GM12878 (cell line): Measurements from ENCODE around the gene MYO1E. TPM values are rescaled to one million over a fixed set of nuclear protein-coding genes. Genes with fewer than 3 reads are reported as not detected.

Source experiments
- ATAC-seq: fragments of 200-7000 bp; cut with Tn5 transposase; 3 replicates; pipeline ENCODE4 v1.9.1; 2020; ENCODE audit warnings: mild to moderate bottlenecking, moderate library complexity
- BruUV-seq: library from RNA; stranded (reverse); fragments of 400-500 nt; replicated peaks from 2 replicates; lab custom pipeline; 2021; lab: Mats Ljungman, UMichigan
- CTCF ChIA-PET: fragments of 300-600 bp; sonication (Branson Sonifier 250); formaldehyde crosslinking; extraction: SDS; loops from one replicate; lab custom pipeline; 2021; ENCODE audit warnings: inconsistent platforms; lab: Yijun Ruan, JAX
- POLR2A ChIA-PET: fragments of 350-600 bp; formaldehyde crosslinking; extraction: SDS; loops from one replicate; lab custom pipeline; 2021; ENCODE audit warnings: inconsistent platforms; lab: Charles Lee
- RAD21 ChIA-PET: fragments of 300-600 bp; sonication (Branson Sonifier 250); formaldehyde crosslinking; loops from one replicate; lab custom pipeline; 2023; ENCODE audit warnings: antibody characterized with exemption; ENCODE audit not compliant: unreplicated experiment; lab: Charles Lee
- SMC1A ChIA-PET: fragments of 300-600 bp; sonication (Branson Sonifier 250); formaldehyde crosslinking; loops from one replicate; lab custom pipeline; 2023; ENCODE audit not compliant: unreplicated experiment, uncharacterized antibody; lab: Charles Lee
- DNase-seq: peaks from one replicate; pipeline ENCODE4 v3.0.0-alpha.2; 2011; ENCODE audit warnings: low read depth, low spot score
- FAIRE-seq: peaks from 3 replicates; lab custom pipeline; 2011; peaks lifted over from hg19 to GRCh38; lab: Jason Lieb, UNC
- H2AFZ ChIP-seq: 2 replicates; pipeline ENCODE4 v1.6.0; 2011; ENCODE audit warnings: low read depth, low read length, control low read depth; ENCODE audit not compliant: control insufficient read depth
- H3K27ac ChIP-seq: 2 replicates; pipeline ENCODE4 v1.5.1; 2011; ENCODE audit warnings: control low read depth; ENCODE audit not compliant: control insufficient read depth, insufficient read depth
- H3K27me3 ChIP-seq, 2 experiments: replicated peaks in 1 of 2; 2 replicates each; pipeline versions ENCODE4 v1.6.0 to v1.6.1; 2011; ENCODE audit warnings: low read length in 1 of 2; ENCODE audit not compliant: control insufficient read depth in 2 of 2, insufficient read depth in 2 of 2
- H3K36me3 ChIP-seq, 2 experiments: 2 replicates each; pipeline ENCODE4 v1.5.1; 2011; ENCODE audit warnings: low read length in 1 of 2; ENCODE audit not compliant: control insufficient read depth in 2 of 2, insufficient read depth in 2 of 2
- H3K4me1 ChIP-seq: 2 replicates; pipeline ENCODE4 v1.6.1; 2011; ENCODE audit warnings: mild to moderate bottlenecking, low read length, moderate library complexity, mixed read lengths; ENCODE audit not compliant: control insufficient read depth, insufficient read depth
- H3K4me2 ChIP-seq: 2 replicates; pipeline ENCODE4 v1.6.0; 2011; ENCODE audit warnings: control low read depth; ENCODE audit not compliant: control insufficient read depth, insufficient read depth
- H3K4me3 ChIP-seq: fragments of 200-600 bp; sonication (generic); 2 replicates; pipeline ENCODE4 v1.5.1; 2016
- H3K79me2 ChIP-seq: 2 replicates; pipeline ENCODE4 v1.6.0; 2011; ENCODE audit warnings: low read length; ENCODE audit not compliant: control insufficient read depth, insufficient read depth
- H3K9ac ChIP-seq: 2 replicates; pipeline ENCODE4 v1.8.0; 2011; ENCODE audit warnings: low read length, control low read depth, mixed read lengths; ENCODE audit not compliant: control insufficient read depth, insufficient read depth
- H3K9me3 ChIP-seq: replicated peaks from 3 replicates; pipeline ENCODE4 v1.5.1; 2011; ENCODE audit warnings: mild to moderate bottlenecking, low read length; ENCODE audit not compliant: control insufficient read depth, insufficient read depth
- H4K20me1 ChIP-seq: 2 replicates; pipeline ENCODE4 v1.6.0; 2011; ENCODE audit not compliant: control insufficient read depth, insufficient read depth
- BACH1 ChIP-seq: fragments of 450-650 bp; IDR thresholded peaks from 2 replicates; pipeline ENCODE4 v1.6.1; 2017; ENCODE audit warnings: mild to moderate bottlenecking, borderline replicate concordance
- CBFB ChIP-seq: IDR thresholded peaks from 2 replicates; pipeline ENCODE4 v1.6.1; 2016; ENCODE audit warnings: antibody characterized with exemption, low read depth
- CHD2 ChIP-seq: IDR thresholded peaks from 2 replicates; pipeline ENCODE4 v1.6.1; 2011; ENCODE audit warnings: low read depth, low read length, improper control_type of control experiment, borderline replicate concordance
- EED ChIP-seq: sonication (generic); IDR thresholded peaks from 2 replicates; pipeline ENCODE4 v1.6.1; 2016; ENCODE audit warnings: antibody characterized with exemption, low read depth
- IKZF1 ChIP-seq: fragments of 450-650 bp; conservative IDR thresholded peaks from 2 replicates; pipeline ENCODE4 v1.6.1; 2017; ENCODE audit warnings: antibody characterized with exemption, mild to moderate bottlenecking
- IKZF2 ChIP-seq, 2 experiments: fragments of 450-650 bp; IDR thresholded peaks; 2 replicates each; pipeline ENCODE4 v1.6.1; 2017; ENCODE audit warnings: mild to moderate bottlenecking in 2 of 2, moderate library complexity in 2 of 2
- JUNB ChIP-seq: IDR thresholded peaks from 2 replicates; pipeline ENCODE4 v1.6.1; 2016; ENCODE audit warnings: antibody characterized with exemption, mild to moderate bottlenecking
- NFIC ChIP-seq: IDR thresholded peaks from 2 replicates; pipeline ENCODE4 v1.6.1; 2012; ENCODE audit warnings: low read depth, mild to moderate bottlenecking, inconsistent platforms, low read length, moderate library complexity
- WGBS: methylation state at CpG from one replicate; pipeline ENCODE4 v1.1.6; 2016; ENCODE audit warnings: low lambda C conversion rate; ENCODE audit not compliant: insufficient replicate concordance, insufficient coverage; ENCODE audit errors: missing lambda C conversion rate; 5-methylcytosine and 5-hydroxymethylcytosine counted together
- in situ Hi-C: fragments of 300-500 bp; cut with MboI; formaldehyde crosslinking; loops from 9 replicates; pipeline ENCODE4 v1.14.3; 2018; ENCODE audit warnings: mixed read lengths
- intact Hi-C: fragments of 100-400 bp; cut with micrococcal nuclease; formaldehyde crosslinking; loops from one replicate; pipeline ENCODE4 v1.14.2; 2022; ENCODE audit not compliant: unreplicated experiment
- polyA plus RNA-seq, 11 experiments: library from polyadenylated mRNA; depleted of rRNA in 4 of 11; unstranded in 6 of 11; stranded (reverse) in 5 of 11; fragments of >200 nt; fragmentation: Nextera tagmentation in 4 of 11; fragmentation: Illumina TruSeq in 1 of 11; extraction: Ambion mirVana in 4 of 11; extraction: Trizol in 1 of 11; gene quantifications; 1 replicate in 1 of 11; 2 replicates in 10 of 11; pipeline versions ENCODE4 v1.2.1 to v1.2.3, GENCODE V29; 2011 to 2016; ENCODE audit warnings: inconsistent platforms in 2 of 11, missing spikeins in 2 of 11, low read depth in 1 of 11
- total RNA-seq, 4 experiments: library from RNA; depleted of rRNA in 3 of 4; stranded (reverse); fragments of >200 nt in 3 of 4; fragmentation: Illumina TruSeq in 1 of 4; extraction: Trizol in 1 of 4; gene quantifications; 2 replicates each; pipeline versions ENCODE4 v1.2.1 to v1.2.3, GENCODE V29; 2013 to 2021

Gene MYO1E
- total and polyA plus RNA-seq, 10 of the 15 experiments (the other 5 are each of a cell fraction or from before 2014, with no cell fraction given), result 10.3 to 266 (median 64.9) TPM

- peaks cover 43% of the 10 kb centered on the region for H3K4me1 ChIP-seq
- WGBS, result 58% methylated on average over 4 of the region's 4 CpGs
- SMC1A ChIA-PET, result interaction anchor here (1.6 kb wide), 1 partner anchor 12 kb away, joined by 4 read pairs; no protein-coding TSS in a partner anchor
- peaks cover 91% of the 10 kb centered on the region for H3K79me2 ChIP-seq
- in situ Hi-C loops, result no loop called here
- no TSS peak for BruUV-seq
- no peaks in the 10 kb centered on the region for H3K9me3 ChIP-seq
- POLR2A ChIA-PET, result interaction anchor here (0.6 to 1.5 kb wide), 2 partner anchors 16 to 62 kb away, joined by 3 to 4 read pairs; no protein-coding TSS in a partner anchor
- DNase-seq, result no peak
- RAD21 ChIA-PET, result interaction anchor here (1.5 kb wide), 1 partner anchor 18 kb away, joined by 3 read pairs; no protein-coding TSS in a partner anchor
- H3K9ac ChIP-seq, result no peak overlapping the region
- H2AFZ ChIP-seq, result no peak overlapping the region
- no peak overlapping the region for H3K4me3 ChIP-seq
- FAIRE-seq, result no peak
- peaks cover 4% of the 10 kb centered on the region; the same call in 1 of the 2 replicates for H4K20me1 ChIP-seq
- no peak overlapping the region; the same call in 1 of the 2 replicates for H3K4me2 ChIP-seq
- CTCF ChIA-PET, result interaction anchor here (0.6 to 1.6 kb wide), 2 partner anchors 11 to 50 kb away, joined by 3 to 4 read pairs; no protein-coding TSS in a partner anchor
- TF ChIP-seq CHD2, result no peak
- 0 out of 2 replicates have a peak, but pooled peaks have one; percentile 19 for TF ChIP-seq JUNB
- TF ChIP-seq IKZF2 (IDR thresholded peaks at IDR 0.05), result peak; percentile 43 to 60; a peak in 2 of 4 replicates
- peak; percentile 73; the same call in 1 of the 2 replicates for TF ChIP-seq BACH1
- TF ChIP-seq NFIC, result peak; percentile 50; the same call in 1 of the 2 replicates
- TF ChIP-seq EED, result peak; percentile 81
- no peak for TF ChIP-seq CBFB
- TF ChIP-seq IKZF1, result peak; percentile 41; the same call in 1 of the 2 replicates
- H3K27me3 ChIP-seq, result no peaks in the 10 kb centered on the region
- peaks cover 0 to 5% of the 10 kb centered on the region in 2 experiments; a peak in 2 of 4 replicates for H3K36me3 ChIP-seq
- peak overlapping the region; percentile 24; the same call in 1 of the 2 replicates for H3K27ac ChIP-seq
- peak; percentile 64 for ATAC-seq
- intact Hi-C loops, result no loop called here
Measured at GRCh38 chr15:59349680-59350420, 22.8 kb downstream of the MYO1E start.
